ENCODE results near the gene TBXAS1. TPM values are rescaled to one million over a fixed set of nuclear protein-coding genes. Genes with fewer than 3 reads are reported as not detected.

TBXAS1 gene
- total RNA-seq, 4 donors from 2014 or later: 6.2 to 23.0 (median 11.8) TPM

GRCh38 chr7:139999516-139999915 lies 170.5 kb downstream of the TBXAS1 start:
- peaks cover 0 to 11% (median 0%) of the 10 kb centered on the region in 3 donors for H3K4me1 ChIP-seq
- H3K9me3 ChIP-seq: no peaks in the 10 kb centered on the region
- TF ChIP-seq POLR2AphosphoS5 (IDR thresholded peaks at IDR 0.05): no peak
- no peak for TF ChIP-seq CTCF (IDR thresholded peaks at IDR 0.05)
- TF ChIP-seq EP300 (IDR thresholded peaks at IDR 0.05): no peak
- TF ChIP-seq POLR2A (IDR thresholded peaks at IDR 0.05): no peak
- WGBS, 2 donors (ENCODE audit: low coverage in 1 of 2): 71 to 80% methylated on average over 3 to 6 of the region's 6 CpGs
- ATAC-seq: no peak
- H3K27me3 ChIP-seq: no peaks in the 10 kb centered on the region
- H3K36me3 ChIP-seq: no peaks in the 10 kb centered on the region
- H3K4me3 ChIP-seq: no peak overlapping the region
- no peak overlapping the region for H3K27ac ChIP-seq

- no peak overlapping the region for H3K4me3 ChIP-seq
- H3K9me3 ChIP-seq: no peaks in the 10 kb centered on the region
- no peaks in the 10 kb centered on the region for H3K36me3 ChIP-seq
- 78 to 86% methylated on average over 4 to 6 of the region's 6 CpGs for WGBS, 2 donors (ENCODE audit: low coverage in 1 of 2)
- H3K27ac ChIP-seq: no peak overlapping the region
- TF ChIP-seq EP300 (IDR thresholded peaks at IDR 0.05) (no peak), POLR2AphosphoS5 (IDR thresholded peaks at IDR 0.05) (no peak), POLR2A (IDR thresholded peaks at IDR 0.05) (no peak), CTCF (IDR thresholded peaks at IDR 0.05) (no peak)
- H3K27me3 ChIP-seq: no peaks in the 10 kb centered on the region
- no peaks in the 10 kb centered on the region for H3K4me1 ChIP-seq
- no peak for ATAC-seq
Measured at GRCh38 chr7:140000666-140001268, 171.7 kb downstream of the TBXAS1 start.

GRCh38 chr7:140003913-140004382 lies 174.9 kb downstream of the TBXAS1 start:
- 46 to 63% methylated on average over 7 to 9 of the region's 9 CpGs for WGBS, 2 donors (ENCODE audit: low coverage in 1 of 2)
- no peak for ATAC-seq
- TF ChIP-seq CTCF (IDR thresholded peaks at IDR 0.05) (peak in 3 of 4 experiments; percentile 38 to 49 (median 41)), POLR2AphosphoS5 (IDR thresholded peaks at IDR 0.05) (no peak)

GRCh38 chr7:140004672-140005071 lies 175.6 kb downstream of the TBXAS1 start:
- Histone ChIP-seq H3K27ac (no peak overlapping the region), H3K4me1 (no peaks in the 10 kb centered on the region), H3K9me3 (no peaks in the 10 kb centered on the region), H3K27me3 (no peaks in the 10 kb centered on the region), H3K4me3 (no peak overlapping the region), H3K36me3 (no peaks in the 10 kb centered on the region)
- TF ChIP-seq CTCF (IDR thresholded peaks at IDR 0.05) (no peak), POLR2A (IDR thresholded peaks at IDR 0.05) (no peak), EP300 (IDR thresholded peaks at IDR 0.05) (no peak), POLR2AphosphoS5 (IDR thresholded peaks at IDR 0.05) (no peak)
- no peak for ATAC-seq
- no CpG with 5 or more reads among the region's 6 CpGs for WGBS, 2 donors (ENCODE audit: low coverage in 1 of 2)

More at GRCh38 chr7:140003913-140004382, 174.9 kb downstream of the TBXAS1 start:
- Histone ChIP-seq H3K27me3 (no peaks in the 10 kb centered on the region), H3K4me3 (no peak overlapping the region), H3K27ac (no peak overlapping the region), H3K9me3 (no peaks in the 10 kb centered on the region), H3K36me3 (no peaks in the 10 kb centered on the region), H3K4me1 (no peaks in the 10 kb centered on the region)

- 89 to 90% methylated on average over 2 to 7 of the region's 7 CpGs for WGBS, 2 donors (ENCODE audit: low coverage in 1 of 2)
- no peak for TF ChIP-seq CTCF (IDR thresholded peaks at IDR 0.05)
- no peak for TF ChIP-seq POLR2AphosphoS5 (IDR thresholded peaks at IDR 0.05)
- no peak for TF ChIP-seq POLR2A (IDR thresholded peaks at IDR 0.05)
- no peak for TF ChIP-seq EP300 (IDR thresholded peaks at IDR 0.05)
- H3K4me1 ChIP-seq: no peaks in the 10 kb centered on the region
- no peaks in the 10 kb centered on the region for H3K27me3 ChIP-seq
- H3K36me3 ChIP-seq: no peaks in the 10 kb centered on the region
- no peak overlapping the region for H3K4me3 ChIP-seq
- no peak overlapping the region for H3K27ac ChIP-seq
- no peak for ATAC-seq
- no peaks in the 10 kb centered on the region for H3K9me3 ChIP-seq
Measured at GRCh38 chr7:140005341-140005740, 176.3 kb downstream of the TBXAS1 start.
